CD4-positive, alpha-beta T cell treated with Interleukin-15 for 4 hours (primary cell): ENCODE data around the gene TAF1C.
"Not testable (repeated sequence)": the region's sequence is repeated elsewhere in the genome, so short reads cannot be mapped to it uniquely, and the experiment has no call there.

Source experiments
- DNase-seq: peaks from one replicate; pipeline ENCODE4 v3.0.0-alpha.2; 2020; ENCODE audit warnings: low spot score

TAF1C gene, protein sequence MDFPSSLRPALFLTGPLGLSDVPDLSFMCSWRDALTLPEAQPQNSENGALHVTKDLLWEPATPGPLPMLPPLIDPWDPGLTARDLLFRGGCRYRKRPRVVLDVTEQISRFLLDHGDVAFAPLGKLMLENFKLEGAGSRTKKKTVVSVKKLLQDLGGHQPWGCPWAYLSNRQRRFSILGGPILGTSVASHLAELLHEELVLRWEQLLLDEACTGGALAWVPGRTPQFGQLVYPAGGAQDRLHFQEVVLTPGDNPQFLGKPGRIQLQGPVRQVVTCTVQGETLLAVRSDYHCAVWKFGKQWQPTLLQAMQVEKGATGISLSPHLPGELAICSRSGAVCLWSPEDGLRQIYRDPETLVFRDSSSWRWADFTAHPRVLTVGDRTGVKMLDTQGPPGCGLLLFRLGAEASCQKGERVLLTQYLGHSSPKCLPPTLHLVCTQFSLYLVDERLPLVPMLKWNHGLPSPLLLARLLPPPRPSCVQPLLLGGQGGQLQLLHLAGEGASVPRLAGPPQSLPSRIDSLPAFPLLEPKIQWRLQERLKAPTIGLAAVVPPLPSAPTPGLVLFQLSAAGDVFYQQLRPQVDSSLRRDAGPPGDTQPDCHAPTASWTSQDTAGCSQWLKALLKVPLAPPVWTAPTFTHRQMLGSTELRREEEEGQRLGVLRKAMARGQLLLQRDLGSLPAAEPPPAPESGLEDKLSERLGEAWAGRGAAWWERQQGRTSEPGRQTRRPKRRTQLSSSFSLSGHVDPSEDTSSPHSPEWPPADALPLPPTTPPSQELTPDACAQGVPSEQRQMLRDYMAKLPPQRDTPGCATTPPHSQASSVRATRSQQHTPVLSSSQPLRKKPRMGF

DNA sequence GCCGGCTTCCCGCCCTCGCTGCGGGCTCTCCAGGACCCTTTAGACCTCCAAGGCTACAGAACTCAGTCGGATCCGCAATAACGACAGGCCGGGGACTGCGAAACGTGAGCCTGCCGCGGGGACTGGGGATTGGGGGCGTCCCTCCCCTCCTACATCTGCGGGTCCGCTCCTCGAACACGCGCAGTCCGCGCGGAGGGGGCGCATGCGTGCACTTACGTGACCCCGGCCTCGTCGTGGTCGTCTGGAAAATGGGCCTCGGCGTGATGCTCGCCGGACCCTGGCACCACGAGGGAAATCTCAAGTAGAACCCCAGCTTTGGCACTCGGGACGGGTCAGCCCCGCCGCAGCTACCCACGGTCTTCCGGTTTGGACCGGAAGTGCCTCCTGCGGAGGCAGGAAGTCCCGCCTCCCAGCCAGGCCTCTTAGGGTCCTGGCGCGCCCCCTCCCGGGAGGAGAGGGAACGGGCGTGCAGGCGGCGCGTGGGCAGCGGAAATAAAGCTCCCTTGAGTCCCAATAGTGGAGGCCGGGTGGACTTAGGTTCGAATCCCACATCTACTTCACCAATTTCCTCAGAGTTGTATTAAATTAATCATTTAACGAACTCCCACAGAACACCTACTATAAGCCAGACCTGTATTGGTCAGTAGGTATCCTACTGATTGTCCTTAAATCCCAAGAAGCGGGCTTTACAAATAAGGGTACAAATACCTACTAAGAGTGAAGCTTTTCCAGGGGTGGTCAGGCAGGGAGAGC, at the start of gene TAF1C:
TSS of gene TAF1C (minus strand) at position 373 of the 753 bp plus-strand sequence. CDS start 2,069 bp downstream, outside the sequence.
- peak; percentile 91 for DNase-seq

DNA sequence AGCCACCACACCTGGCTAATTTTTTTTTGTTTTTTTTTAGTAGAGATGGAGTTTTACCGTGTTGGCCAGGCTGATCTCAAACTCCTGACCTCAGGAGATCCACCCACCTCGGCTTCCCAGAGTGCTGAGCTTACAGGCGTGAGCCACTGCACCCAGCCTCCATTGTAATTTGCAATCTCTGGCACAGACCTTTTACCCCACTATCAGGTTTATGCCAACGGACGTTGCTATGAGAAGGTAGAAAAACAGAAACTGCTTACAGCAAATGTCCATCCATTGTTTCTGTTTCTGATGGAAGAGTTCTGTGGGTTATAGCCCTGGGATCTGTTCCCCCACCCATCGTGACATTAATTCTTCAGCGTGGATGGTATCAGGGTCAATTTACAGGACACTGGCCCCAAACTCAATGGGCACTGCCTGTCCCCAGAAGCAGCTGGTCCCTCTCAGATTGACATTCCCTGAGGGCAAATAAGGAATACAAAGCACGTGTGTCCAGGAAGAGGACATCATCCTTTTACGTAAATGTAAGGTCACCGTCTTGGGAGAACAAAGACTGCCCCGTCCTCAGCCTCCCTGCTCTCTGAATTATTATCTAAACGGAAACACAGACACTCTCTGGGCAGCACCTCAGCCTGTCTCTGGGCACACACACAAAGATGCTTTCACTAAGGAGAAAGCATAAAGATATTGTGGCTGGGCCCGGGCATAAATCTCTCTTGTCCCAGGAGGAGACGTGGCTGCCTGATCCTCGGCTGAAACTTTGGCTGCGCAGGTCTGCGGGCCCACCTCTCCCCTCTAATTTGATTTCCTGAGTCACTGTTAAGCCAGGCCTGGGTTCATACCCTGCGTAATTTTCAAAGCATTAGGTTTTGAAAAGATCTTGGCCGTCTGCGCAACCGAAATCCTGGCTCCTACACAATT, 47.7 kb upstream of the TAF1C start:
- DNase-seq, result no peak

DNA sequence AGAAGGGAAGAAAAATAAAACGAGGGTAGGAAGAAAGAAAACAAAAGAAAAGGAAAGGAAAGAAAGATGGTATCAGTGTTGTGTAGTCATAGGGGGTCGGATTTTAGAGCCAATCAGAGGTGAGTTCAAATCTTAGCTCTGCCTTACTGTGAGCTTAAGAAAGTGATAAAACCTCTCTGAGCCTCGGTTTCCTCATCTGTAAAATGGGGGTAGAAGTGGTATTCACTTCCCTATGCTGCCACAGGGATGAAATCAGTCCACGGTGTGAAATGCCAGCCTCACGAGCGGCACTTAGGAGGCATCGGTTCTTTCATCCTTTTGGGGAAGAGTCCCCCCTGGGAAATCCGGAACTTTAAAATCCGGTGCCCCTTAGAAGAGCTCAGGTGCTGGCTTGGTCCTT, 46.9 kb upstream of the TAF1C start:
- no peak for DNase-seq

DNA sequence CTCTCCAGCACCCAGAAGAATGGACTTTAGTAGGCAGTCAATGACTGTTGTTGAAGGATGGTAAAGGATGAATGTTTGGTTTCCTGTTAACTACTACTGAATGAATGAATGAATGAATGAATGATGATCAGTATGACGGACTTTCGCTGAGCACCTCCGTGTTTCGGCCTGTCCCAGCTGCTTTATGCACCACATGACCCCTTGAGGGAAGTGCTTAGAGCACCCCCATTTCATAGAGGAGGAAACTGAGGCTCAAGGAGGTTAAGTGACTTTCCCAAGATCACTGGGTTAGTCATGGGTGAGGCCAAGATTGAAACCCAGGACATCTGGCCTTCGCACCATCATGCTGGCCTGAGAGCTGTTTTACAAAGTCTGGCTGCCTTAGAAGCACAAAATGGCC, 46.1 kb upstream of the TAF1C start:
- DNase-seq, result no peak

DNA sequence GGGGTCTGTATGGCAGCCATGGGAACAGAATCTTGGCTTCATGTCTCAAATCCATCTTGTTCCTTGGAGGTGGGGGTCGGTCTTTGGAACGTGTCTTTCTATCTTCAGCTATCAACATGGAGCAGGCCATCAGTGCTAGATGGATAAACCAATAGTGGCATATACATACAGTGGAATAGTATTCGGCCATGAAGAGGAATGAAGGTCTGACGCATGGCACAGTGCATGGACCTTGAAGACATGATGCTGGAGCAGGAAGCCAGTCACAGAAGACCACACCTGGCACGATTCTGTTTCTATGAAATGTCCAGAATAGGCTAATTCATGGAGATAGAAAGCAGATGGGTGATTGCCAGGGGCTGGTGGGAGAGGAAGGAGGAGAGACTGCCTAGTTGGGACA, 45.2 kb upstream of the TAF1C start:
- DNase-seq, result no peak

DNA sequence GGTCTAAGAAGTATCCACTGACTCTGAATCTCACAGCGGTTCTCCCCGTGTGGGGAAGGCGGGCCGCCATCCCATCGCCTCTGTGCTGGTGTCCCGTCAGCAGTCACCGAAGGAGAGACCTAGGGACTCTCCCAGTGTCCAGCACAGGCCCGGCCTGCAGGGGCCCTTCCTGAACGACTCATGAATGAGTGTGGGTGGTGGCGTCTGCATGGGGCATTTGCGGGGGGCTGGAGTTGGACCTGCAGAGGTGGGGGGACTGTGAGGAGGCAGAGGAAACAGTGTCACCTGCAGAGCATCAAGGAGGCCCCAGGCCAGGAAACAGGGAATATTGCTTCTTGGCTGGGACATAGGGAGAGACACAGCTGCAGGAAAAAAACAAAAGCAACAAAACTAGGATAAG, 42.6 kb upstream of the TAF1C start:
- DNase-seq, result no peak

DNA sequence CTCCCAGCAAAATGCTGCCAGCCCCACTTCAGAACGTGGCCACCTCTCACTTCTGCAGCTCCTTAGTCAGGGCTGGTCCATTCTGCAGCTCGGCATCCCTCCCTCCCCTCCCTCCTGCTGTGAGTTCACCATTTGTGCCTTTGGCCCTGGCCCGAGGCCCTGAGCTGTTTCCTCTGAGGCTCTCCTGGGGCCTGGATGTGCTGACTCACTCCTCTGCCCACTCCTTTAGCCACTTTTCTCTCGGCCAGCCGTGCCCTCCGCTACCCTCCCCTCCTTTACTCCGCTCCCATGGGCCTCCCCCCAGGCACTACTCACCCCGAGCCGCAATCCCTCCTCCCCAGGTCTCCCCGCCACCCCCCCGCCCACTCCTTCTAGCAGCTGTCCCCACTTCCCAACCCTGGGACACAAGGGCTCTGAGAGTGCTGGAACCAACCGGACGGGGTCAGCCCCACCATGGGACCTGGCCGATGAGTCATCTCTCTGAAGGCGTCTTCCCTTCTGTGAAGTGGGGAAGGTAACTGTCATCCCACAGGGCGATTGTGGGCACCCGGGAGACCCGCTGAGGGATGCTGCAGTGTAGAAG, 41.5 kb upstream of the TAF1C start:
- no peak for DNase-seq

DNA sequence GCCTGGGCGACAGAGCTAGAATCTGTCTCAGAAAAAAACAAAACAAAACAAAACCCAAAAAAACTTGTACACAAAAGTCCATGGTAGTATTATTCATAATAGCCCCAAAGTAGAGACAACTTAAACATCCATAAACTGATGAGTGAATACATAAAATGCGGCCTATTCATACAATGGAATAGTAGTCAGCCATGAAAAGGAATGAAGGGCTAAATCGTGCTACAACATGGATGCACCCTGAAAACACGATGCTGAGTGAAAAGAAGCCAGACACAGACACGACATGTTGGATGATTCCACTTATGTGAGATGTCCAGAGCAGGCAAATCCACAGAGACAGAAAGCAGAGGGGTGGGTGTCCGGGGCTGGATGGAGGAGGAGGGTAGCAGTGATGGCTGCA, 40.7 kb upstream of the TAF1C start:
- no peak for DNase-seq

DNA sequence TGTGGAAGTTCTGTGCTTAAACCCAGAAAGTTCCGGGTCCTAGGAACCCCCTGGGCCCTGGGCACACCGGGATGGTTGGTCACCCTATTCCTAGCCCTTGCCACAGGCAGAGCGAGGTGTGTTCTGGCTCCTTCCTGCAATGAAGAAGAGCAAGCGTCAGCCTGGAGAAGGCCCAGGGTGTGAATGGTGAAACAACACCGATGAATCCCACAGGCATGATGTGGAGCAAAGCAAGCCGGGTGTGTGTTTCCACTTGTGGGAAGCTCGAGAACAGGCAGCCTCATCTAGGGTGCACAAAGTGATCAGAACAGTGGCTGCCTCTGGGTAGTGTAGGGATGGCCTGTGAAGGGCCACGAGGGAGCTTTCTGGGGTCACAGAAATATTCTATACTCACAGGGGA, 39.2 kb upstream of the TAF1C start:
- DNase-seq, result no peak

DNA sequence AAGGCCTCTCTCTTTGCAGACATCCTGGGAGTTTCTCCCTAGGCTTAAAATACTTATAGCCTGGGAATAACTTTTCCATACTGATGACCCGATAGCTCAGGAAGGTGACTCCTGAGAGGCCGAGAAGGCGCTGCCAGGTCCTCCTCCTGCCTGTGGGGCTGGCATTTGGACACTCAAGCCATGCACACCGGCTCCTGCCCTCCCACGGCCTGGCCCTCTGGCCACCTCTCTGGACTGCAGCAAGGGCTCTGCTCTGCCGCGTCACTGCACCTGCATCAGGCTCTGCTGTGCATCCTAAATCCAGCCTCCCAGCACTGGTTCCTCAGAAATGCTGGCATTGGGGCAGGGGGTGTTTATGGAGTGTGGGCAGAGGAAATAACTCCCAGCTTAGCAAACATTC, 38.7 kb upstream of the TAF1C start:
- no peak for DNase-seq

DNA sequence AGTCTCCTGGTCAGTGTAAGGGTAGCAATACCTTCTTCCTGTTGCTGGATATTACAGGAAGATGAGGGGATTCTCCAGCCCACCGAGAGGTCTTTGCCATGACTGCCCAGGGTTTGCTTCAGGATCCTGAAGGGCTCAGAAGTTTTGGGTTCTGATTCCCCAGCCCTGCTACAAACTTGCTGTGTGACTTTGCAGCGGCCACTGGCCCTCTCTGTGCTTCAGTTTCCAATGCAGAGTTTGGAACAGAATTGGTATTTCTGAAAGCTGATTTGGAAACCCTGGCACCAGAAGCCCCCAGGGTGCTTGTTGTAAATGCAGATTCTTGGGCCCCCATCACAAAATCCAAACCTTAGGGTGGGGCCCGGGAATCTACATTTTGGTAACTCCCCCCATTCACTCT, 38.3 kb upstream of the TAF1C start:
- DNase-seq, result no peak

DNA sequence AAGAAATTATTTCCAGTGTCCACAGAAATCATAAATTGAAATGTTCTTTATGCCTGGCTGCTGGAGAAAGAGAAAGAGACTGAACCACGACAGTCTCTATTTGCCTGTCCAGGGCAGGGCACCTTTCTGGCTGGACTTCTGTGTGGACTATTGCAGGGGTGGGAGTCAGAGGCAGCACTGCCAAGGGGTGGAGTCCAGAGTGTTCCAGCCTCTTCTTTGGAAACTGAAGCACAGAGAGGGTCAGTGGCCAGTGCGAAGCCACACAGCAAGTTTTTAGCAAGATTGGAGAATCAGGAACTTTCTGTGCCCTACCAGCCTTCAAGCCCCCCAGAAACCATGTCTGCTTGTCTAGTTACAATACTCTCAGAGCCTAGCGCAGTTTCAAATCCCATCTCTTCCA, 37.7 kb upstream of the TAF1C start:
- DNase-seq, result no peak

DNA sequence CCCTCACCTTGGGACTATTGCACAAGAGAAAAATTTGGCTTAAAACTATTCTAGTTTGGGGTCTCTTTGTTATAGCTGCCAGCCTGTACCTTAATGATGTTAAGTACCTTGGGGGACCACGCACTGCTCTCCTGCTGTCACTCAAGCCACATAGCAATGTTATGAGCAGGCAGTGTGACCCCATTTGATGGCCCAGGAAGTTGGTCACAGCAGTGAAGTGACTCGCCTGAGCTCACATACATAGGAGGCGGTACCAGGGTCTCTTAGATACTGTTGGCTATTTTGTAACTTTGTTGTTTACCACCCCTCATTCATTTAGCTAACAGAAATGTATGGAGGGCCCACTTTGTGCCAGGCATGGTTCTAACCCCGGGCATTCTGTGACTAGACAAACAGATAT, 36.6 kb upstream of the TAF1C start:
- DNase-seq, result no peak

DNA sequence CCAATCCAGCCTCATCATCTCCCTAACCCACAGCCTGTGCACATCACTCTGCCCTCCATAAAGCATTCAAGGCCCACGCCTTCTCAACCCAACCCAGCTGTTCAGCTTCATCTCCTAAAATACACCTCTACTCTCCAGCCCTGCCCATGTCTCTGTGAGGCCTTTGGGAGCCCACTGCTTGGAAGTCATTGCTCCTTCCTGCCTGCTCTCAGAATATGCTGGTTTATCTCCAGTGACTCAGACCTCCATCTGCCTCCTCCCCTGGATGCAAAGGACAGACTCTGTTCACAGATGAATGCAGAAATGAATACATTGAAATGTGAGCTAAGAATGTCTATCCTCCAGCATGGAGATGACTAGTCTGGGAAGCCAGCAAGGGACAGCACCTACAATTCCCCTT, 34.0 kb upstream of the TAF1C start:
- no peak for DNase-seq

DNA sequence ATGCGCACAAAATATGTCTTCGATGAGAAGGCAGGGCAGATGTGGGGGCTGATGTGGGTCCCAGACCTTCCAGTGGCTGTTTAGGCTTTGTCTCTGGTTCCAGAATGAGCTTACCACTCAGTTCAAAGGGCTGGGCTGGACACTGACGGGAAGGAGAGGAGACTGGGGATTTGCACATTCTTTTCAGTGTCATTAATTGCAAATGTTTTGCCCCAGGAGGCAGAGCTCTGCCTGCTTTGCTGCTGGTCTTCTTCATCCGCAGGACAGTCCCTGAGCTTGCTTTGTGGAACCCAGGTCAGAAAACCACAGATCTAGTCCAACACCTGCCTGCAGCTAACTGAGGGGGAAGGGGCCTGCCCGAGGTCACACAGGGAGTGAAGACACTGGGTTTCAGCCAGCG, 32.1 kb upstream of the TAF1C start:
- no peak for DNase-seq

DNA sequence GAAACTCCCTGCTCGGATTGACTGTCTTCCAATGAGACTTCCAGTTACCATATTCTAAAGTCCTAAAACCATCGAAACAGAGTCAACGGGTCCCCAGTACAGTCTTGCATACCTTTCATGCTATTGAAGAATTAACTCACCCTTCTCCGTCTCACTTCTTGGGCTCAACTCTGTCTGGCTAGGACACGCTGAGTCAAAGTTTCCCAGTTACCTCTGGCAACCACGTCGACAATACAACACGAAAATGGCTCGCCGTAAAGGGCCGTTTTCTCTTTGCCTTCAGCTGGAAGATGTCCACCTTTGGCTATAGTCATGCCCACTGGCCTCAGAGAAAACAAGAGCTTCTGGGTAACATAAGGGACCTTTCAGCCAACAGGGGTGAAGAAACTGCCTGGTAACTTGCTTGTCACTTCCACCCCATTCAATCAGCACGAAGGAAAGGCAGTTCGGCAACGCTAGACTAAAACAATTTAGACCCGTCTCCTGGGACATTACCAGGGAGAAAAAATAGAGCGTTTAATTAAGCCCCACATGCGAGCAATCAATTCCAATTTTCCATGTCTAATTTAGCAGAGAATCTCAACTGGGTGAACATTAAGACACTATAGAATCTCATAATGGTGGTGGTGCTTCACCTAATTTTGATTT, 31.4 kb upstream of the TAF1C start:
- no peak for DNase-seq

DNA sequence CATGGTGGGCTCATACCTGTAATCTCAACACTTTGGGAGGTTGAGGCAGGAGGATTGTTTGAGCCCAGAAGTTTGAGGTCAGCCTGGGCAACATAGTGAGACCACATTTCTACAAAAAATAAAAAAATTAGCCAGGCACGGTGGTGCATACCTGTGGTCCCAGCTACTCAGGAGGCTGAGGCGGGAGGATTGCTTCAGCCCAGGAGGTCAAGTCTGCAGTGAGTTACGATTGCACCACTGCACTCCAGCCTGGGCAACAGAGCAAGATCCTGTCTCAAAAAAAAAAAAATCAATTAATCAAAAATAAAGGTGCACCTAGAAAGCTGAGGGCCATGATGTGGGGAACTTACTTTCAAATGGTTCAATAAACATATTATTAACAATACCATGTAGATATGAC, 29.3 kb upstream of the TAF1C start:
- DNase-seq, result not testable (repeated sequence)

DNA sequence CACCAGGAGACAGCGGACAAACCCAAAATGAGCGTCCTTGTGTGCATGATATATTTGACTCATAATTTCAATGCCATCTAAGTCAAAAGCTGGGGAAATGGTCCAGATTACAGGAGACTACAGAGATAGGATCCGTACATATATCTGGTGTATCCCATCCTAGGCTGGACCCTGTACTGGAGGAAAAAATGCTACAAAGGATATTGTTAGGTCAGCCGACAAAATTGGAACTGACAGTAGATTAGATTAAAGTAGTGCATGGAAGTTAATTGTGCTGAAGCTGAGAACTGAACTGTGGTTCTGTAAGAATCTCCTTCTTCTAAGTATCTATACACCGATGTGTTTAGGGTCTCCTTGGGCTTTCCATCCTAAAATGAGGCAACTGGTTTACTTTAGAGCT, 28.7 kb upstream of the TAF1C start:
- no peak for DNase-seq

DNA sequence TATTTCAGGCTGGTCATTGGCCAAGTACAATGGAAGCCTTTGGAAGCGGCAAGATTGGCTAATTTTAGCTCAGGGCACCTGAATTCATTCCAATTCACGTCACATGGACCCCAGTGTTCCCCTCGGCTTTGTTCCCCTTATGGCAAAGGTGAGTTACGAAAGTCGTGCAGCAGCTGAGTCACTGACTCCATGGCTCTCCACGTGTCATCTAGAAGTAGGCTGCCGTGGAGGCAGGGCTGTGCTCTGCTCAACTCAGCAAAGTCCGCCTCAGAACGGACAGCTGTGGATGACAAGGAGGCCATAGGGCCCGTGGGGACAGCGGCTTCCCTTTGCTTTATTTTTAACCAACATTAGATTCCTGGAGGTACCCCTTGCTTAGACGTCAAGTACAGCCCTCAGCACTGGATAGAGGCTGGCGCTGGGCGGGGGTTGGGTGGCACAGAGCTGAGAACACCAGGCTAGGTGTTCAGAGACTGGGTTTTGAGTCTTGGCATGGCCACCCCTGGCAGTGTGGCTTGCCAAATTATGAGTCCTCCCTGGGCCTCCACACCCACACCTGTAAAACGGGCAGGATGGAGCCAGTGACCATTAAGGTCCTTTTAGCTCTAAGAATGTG, 27.7 kb upstream of the TAF1C start:
- DNase-seq, result no peak

DNA sequence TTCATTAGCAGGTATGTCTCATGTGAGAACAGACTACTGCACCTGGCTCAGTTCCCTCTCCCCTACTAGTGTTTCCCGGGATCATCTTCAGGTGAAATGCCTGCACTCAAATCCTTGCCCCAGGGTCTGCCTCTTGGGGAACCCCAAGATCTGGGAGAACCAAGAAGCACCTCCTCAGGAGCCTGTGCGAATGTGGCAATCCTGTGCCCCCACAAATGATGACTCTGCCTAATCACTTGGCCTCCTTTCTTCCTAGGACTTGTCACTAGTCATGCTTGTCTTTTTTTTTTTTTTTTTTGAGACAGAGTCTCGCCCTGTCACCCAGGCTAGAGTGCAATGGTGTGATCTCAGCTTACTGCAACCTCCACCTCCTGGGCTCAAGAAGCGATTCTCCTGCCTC, 25.8 kb upstream of the TAF1C start:
- no peak for DNase-seq
